Liver (tissue), 9 donors: ENCODE data around the gene NCMAP. TPM values are rescaled to one million over a fixed set of nuclear protein-coding genes. Genes with fewer than 3 reads are reported as not detected.

Source experiments
- DNase-seq: peaks from one replicate; pipeline ENCODE4 v3.0.0-alpha.2; 2017; ENCODE audit warnings: low spot score
- H3K27ac ChIP-seq, 2 donors: one replicate each; pipeline ENCODE4 v1.7.0; 2013; ENCODE audit warnings: inconsistent platforms in 2 of 2, low read length in 2 of 2, control low read depth in 1 of 2, low read depth in 1 of 2, mild to moderate bottlenecking in 1 of 2
- H3K27me3 ChIP-seq, 4 donors: one replicate each; pipeline versions ENCODE4 v1.6.1 to v1.7.0; 2013; ENCODE audit warnings: low read length in 3 of 4, inconsistent platforms in 1 of 4, mild to moderate bottlenecking in 1 of 4, moderate library complexity in 1 of 4; ENCODE audit not compliant: control insufficient read depth in 4 of 4, insufficient read depth in 4 of 4
- H3K36me3 ChIP-seq, 4 donors: one replicate each; pipeline versions ENCODE4 v1.6.1 to v1.7.0; 2013; ENCODE audit warnings: low read length in 3 of 4, mild to moderate bottlenecking in 3 of 4, low read depth in 1 of 4, moderate library complexity in 1 of 4; ENCODE audit not compliant: control insufficient read depth in 4 of 4, insufficient read depth in 3 of 4
- H3K4me1 ChIP-seq, 4 donors: one replicate each; pipeline versions ENCODE4 v1.6.1 to v1.7.0; 2013; ENCODE audit warnings: low read length in 3 of 4, mild to moderate bottlenecking in 3 of 4, moderate library complexity in 1 of 4; ENCODE audit not compliant: control insufficient read depth in 4 of 4, insufficient read depth in 4 of 4
- H3K4me3 ChIP-seq, 3 donors: one replicate each; pipeline versions ENCODE4 v1.6.1 to v1.7.0; 2013; ENCODE audit warnings: low read length in 3 of 3, control low read depth in 1 of 3, low read depth in 1 of 3, mild to moderate bottlenecking in 1 of 3
- H3K9ac ChIP-seq, 2 donors: one replicate each; pipeline ENCODE4 v1.7.0; 2013; ENCODE audit warnings: low read length in 2 of 2, mild to moderate bottlenecking in 2 of 2, moderate library complexity in 2 of 2, control low read depth in 1 of 2, low read depth in 1 of 2
- H3K9me3 ChIP-seq, 4 donors: one replicate each; pipeline versions ENCODE4 v1.6.1 to v1.7.0; 2013; ENCODE audit warnings: low read length in 3 of 4; ENCODE audit not compliant: control insufficient read depth in 4 of 4
- EGR1 ChIP-seq, 2 donors: IDR thresholded peaks; 2 replicates each; pipeline ENCODE4 v1.6.1; 2016 to 2018; ENCODE audit warnings: antibody characterized with exemption in 2 of 2, low read depth in 2 of 2
- FOXA1 ChIP-seq: IDR thresholded peaks from 2 replicates; pipeline ENCODE4 v1.6.1; 2016; ENCODE audit warnings: antibody characterized with exemption
- FOXA2 ChIP-seq: IDR thresholded peaks from 2 replicates; pipeline ENCODE4 v1.6.1; 2016; ENCODE audit warnings: antibody characterized with exemption
- GABPA ChIP-seq, 2 donors: IDR thresholded peaks in 1 of 2; conservative IDR thresholded peaks in 1 of 2; 2 replicates each; pipeline ENCODE4 v1.6.1; 2016; ENCODE audit warnings: antibody characterized with exemption in 2 of 2, mild to moderate bottlenecking in 1 of 2, moderate library complexity in 1 of 2
- HNF4A ChIP-seq, 2 donors: conservative IDR thresholded peaks; 2 replicates each; pipeline ENCODE4 v1.6.1; 2016; ENCODE audit warnings: antibody characterized with exemption in 2 of 2, mild to moderate bottlenecking in 2 of 2
- HNF4G ChIP-seq: IDR thresholded peaks from 2 replicates; pipeline ENCODE4 v1.6.1; 2016; ENCODE audit warnings: antibody characterized with exemption
- JUND ChIP-seq, 2 donors: IDR thresholded peaks; 2 replicates each; pipeline ENCODE4 v1.6.1; 2016; ENCODE audit warnings: antibody characterized with exemption in 2 of 2
- NR2F2 ChIP-seq: IDR thresholded peaks from 2 replicates; pipeline ENCODE4 v1.6.1; 2016; ENCODE audit warnings: antibody characterized with exemption
- RAD21 ChIP-seq, 2 donors: IDR thresholded peaks; 2 replicates each; pipeline ENCODE4 v1.6.1; 2016; ENCODE audit warnings: antibody characterized with exemption in 2 of 2, mild to moderate bottlenecking in 2 of 2
- RXRA ChIP-seq, 2 donors: IDR thresholded peaks; 2 replicates each; pipeline ENCODE4 v1.6.1; 2017 to 2018; ENCODE audit warnings: antibody characterized with exemption in 2 of 2, mild to moderate bottlenecking in 1 of 2
- SP1 ChIP-seq: IDR thresholded peaks from 2 replicates; pipeline ENCODE4 v1.6.1; 2018; ENCODE audit warnings: antibody characterized with exemption, mild to moderate bottlenecking
- TAF1 ChIP-seq: conservative IDR thresholded peaks from 2 replicates; pipeline ENCODE4 v1.6.1; 2016; ENCODE audit warnings: antibody characterized with exemption, mild to moderate bottlenecking
- YY1 ChIP-seq: IDR thresholded peaks from 2 replicates; pipeline ENCODE4 v1.6.1; 2016; ENCODE audit warnings: antibody characterized with exemption, mild to moderate bottlenecking
- WGBS: extraction: QIAGEN DNeasy Blood & Tissue Kit; methylation state at CpG from one replicate; pipeline ENCODE4 v1.1.7; 2013; 5-methylcytosine and 5-hydroxymethylcytosine counted together
- polyA plus RNA-seq, 2 donors: library from polyadenylated mRNA; stranded (reverse) in 1 of 2; unstranded in 1 of 2; fragments of 200-250 nt in 1 of 2; fragments of >200 nt in 1 of 2; fragmentation: Nextera tagmentation in 1 of 2; extraction: Ambion mirVana in 1 of 2; gene quantifications; one replicate each; pipeline versions ENCODE4 v1.2.1 to v1.2.3, GENCODE V29; 2013 to 2015
- total RNA-seq, 2 donors: library from RNA; depleted of rRNA; stranded (reverse); fragments of >200 nt; gene quantifications; one replicate each; pipeline ENCODE4 v1.2.3, GENCODE V29; 2014
- TF ChIP-seq, protein P1 (sequence below): IDR thresholded peaks from 2 replicates; pipeline ENCODE4 v1.6.1; 2016; ENCODE audit warnings: antibody characterized with exemption
- TF ChIP-seq, protein P2 (sequence below): IDR thresholded peaks from 2 replicates; pipeline ENCODE4 v1.6.1; 2016; ENCODE audit warnings: antibody characterized with exemption
- TF ChIP-seq, protein P3 (sequence below): IDR thresholded peaks from 2 replicates; pipeline ENCODE4 v1.6.1; 2016; ENCODE audit warnings: antibody characterized with exemption
- TF ChIP-seq, protein P4 (sequence below): fragments of 150-350 bp; IDR thresholded peaks from 2 replicates; pipeline ENCODE4 v1.5.1; 2017; ENCODE audit warnings: improper control_type of control experiment, low read depth, low read length; ENCODE audit not compliant: missing input control
- TF ChIP-seq, protein P5 (sequence below): IDR thresholded peaks from 2 replicates; pipeline ENCODE4 v1.6.1; 2016; ENCODE audit warnings: antibody characterized with exemption, mild to moderate bottlenecking
- donor health status: healthy.
- donor health status: healthy.
- donor health status: healthy.
- donor health status: healthy.
- donor health status: healthy.

Gene NCMAP
- total and polyA plus RNA-seq, 4 donors = 0.31 to 4.8 (median 0.61) TPM

DNA sequence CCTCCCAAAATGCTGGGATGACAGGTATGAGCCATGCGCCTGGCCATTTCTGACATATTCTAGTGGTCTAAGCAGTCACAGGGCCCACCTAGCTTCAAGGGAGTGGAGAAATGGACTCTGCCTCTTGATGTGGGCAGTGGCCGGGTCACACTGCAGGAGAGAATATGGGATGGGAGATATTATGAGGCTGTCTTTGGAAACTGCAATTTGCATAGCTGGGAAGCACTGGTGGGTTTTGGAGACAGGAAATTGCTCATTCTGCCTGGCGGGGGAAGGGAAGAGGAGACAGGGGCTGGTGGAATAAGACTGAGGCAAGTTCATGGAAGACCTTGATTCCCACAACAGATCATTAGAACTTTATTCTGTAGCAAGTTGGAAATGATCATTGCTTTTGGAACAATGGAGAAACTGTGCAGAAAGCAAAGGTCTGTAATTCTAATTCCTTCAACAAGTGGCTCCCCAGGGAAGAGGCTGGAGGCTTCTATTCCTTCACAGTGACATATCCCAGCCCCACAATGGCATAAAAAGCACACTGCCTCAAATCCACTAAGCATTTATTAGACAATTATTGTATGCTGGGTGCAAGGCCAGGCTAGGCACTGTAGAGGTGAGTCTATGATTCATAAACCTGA lies 10.5 kb downstream of the NCMAP start:
- peaks cover 3 to 28% (median 20%) of the 10 kb centered on the region in 4 donors for H3K4me1 ChIP-seq
- no peak overlapping the region for H3K27ac ChIP-seq
- no peak overlapping the region for H3K9ac ChIP-seq
- no peak overlapping the region for H3K4me3 ChIP-seq
- WGBS = 87% methylated on average over 3 of the region's 3 CpGs
- H3K27me3 ChIP-seq = no peaks in the 10 kb centered on the region
- no peak for DNase-seq
- no peaks in the 10 kb centered on the region for H3K9me3 ChIP-seq
- TF ChIP-seq FOXA2 = no peak
- TF ChIP-seq TAF1 = no peak
- TF ChIP-seq FOXA1 = no peak
- TF ChIP-seq, protein P1, sequence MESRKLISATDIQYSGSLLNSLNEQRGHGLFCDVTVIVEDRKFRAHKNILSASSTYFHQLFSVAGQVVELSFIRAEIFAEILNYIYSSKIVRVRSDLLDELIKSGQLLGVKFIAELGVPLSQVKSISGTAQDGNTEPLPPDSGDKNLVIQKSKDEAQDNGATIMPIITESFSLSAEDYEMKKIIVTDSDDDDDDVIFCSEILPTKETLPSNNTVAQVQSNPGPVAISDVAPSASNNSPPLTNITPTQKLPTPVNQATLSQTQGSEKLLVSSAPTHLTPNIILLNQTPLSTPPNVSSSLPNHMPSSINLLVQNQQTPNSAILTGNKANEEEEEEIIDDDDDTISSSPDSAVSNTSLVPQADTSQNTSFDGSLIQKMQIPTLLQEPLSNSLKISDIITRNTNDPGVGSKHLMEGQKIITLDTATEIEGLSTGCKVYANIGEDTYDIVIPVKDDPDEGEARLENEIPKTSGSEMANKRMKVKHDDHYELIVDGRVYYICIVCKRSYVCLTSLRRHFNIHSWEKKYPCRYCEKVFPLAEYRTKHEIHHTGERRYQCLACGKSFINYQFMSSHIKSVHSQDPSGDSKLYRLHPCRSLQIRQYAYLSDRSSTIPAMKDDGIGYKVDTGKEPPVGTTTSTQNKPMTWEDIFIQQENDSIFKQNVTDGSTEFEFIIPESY = no peak
- TF ChIP-seq RXRA (IDR thresholded peaks at IDR 0.05) = no peak
- TF ChIP-seq, protein P2, sequence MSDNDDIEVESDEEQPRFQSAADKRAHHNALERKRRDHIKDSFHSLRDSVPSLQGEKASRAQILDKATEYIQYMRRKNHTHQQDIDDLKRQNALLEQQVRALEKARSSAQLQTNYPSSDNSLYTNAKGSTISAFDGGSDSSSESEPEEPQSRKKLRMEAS = no peak
- TF ChIP-seq, protein P3, sequence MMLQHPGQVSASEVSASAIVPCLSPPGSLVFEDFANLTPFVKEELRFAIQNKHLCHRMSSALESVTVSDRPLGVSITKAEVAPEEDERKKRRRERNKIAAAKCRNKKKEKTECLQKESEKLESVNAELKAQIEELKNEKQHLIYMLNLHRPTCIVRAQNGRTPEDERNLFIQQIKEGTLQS = no peak
- TF ChIP-seq SP1 = no peak
- no peaks in the 10 kb centered on the region for H3K36me3 ChIP-seq

DNA sequence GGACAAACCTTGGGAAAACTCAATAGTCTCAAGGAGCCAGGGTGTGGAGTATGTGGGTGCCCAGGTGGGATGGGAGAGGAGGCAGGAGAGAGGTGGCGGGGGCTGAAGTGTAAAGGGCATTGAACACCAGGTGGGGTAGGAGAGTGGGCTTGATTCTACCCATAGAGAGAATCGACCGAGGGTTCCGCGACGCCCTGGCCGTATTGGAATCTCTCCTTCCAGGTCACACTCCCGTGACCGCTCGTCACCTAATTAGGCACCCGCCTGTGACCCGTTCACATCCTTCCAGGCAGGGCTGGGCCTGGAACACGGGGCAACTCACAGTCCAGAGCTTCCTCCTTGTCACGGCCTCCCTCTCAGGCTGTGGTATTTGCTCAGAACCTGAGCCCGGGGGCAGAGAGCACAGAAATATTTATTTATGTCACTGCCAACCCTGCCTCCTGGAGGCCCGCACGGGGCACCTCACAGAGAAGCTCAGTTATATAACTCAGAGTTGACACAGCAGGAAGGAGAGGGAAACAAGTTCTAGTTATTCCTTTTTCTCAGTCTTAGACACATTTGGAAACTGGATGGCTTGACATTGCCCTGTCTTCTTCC lies 12.0 kb downstream of the NCMAP start:
- peak; percentile 53 for DNase-seq
- no peak for TF ChIP-seq TAF1
- TF ChIP-seq NR2F2 = peak; percentile 44
- TF ChIP-seq SP1 = peak; percentile 93
- TF ChIP-seq JUND (IDR thresholded peaks at IDR 0.05) = peak; percentile 56 to 89
- TF ChIP-seq, protein P4, sequence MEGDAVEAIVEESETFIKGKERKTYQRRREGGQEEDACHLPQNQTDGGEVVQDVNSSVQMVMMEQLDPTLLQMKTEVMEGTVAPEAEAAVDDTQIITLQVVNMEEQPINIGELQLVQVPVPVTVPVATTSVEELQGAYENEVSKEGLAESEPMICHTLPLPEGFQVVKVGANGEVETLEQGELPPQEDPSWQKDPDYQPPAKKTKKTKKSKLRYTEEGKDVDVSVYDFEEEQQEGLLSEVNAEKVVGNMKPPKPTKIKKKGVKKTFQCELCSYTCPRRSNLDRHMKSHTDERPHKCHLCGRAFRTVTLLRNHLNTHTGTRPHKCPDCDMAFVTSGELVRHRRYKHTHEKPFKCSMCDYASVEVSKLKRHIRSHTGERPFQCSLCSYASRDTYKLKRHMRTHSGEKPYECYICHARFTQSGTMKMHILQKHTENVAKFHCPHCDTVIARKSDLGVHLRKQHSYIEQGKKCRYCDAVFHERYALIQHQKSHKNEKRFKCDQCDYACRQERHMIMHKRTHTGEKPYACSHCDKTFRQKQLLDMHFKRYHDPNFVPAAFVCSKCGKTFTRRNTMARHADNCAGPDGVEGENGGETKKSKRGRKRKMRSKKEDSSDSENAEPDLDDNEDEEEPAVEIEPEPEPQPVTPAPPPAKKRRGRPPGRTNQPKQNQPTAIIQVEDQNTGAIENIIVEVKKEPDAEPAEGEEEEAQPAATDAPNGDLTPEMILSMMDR = peak; percentile 25
- peak; percentile 81 to 90 for TF ChIP-seq RXRA (IDR thresholded peaks at IDR 0.05)
- peak; percentile 60 for TF ChIP-seq YY1
- peak; percentile 59 for TF ChIP-seq FOXA2
- TF ChIP-seq HNF4A (conservative IDR thresholded peaks at IDR 0.05) = peak; percentile 95 to 97
- TF ChIP-seq, protein P2 = peak; percentile 81
- TF ChIP-seq RAD21 (IDR thresholded peaks at IDR 0.05) = peak; percentile 62 to 64
- peak in 1 of 2 donors; percentile 51 for TF ChIP-seq EGR1 (IDR thresholded peaks at IDR 0.05; ENCODE audit: low read depth in 2 of 2)
- TF ChIP-seq, protein P3 = no peak
- peak; percentile 67 for TF ChIP-seq HNF4G
- TF ChIP-seq, protein P5, sequence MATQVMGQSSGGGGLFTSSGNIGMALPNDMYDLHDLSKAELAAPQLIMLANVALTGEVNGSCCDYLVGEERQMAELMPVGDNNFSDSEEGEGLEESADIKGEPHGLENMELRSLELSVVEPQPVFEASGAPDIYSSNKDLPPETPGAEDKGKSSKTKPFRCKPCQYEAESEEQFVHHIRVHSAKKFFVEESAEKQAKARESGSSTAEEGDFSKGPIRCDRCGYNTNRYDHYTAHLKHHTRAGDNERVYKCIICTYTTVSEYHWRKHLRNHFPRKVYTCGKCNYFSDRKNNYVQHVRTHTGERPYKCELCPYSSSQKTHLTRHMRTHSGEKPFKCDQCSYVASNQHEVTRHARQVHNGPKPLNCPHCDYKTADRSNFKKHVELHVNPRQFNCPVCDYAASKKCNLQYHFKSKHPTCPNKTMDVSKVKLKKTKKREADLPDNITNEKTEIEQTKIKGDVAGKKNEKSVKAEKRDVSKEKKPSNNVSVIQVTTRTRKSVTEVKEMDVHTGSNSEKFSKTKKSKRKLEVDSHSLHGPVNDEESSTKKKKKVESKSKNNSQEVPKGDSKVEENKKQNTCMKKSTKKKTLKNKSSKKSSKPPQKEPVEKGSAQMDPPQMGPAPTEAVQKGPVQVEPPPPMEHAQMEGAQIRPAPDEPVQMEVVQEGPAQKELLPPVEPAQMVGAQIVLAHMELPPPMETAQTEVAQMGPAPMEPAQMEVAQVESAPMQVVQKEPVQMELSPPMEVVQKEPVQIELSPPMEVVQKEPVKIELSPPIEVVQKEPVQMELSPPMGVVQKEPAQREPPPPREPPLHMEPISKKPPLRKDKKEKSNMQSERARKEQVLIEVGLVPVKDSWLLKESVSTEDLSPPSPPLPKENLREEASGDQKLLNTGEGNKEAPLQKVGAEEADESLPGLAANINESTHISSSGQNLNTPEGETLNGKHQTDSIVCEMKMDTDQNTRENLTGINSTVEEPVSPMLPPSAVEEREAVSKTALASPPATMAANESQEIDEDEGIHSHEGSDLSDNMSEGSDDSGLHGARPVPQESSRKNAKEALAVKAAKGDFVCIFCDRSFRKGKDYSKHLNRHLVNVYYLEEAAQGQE = no peak
- TF ChIP-seq FOXA1 = peak; percentile 67
- peak in 1 of 2 donors; percentile 24 for TF ChIP-seq GABPA (IDR thresholded peaks at IDR 0.05 in 1 of 2, conservative IDR thresholded peaks at IDR 0.05 in 1 of 2)
- TF ChIP-seq, protein P1 = peak; percentile 40
- Histone ChIP-seq H3K27me3 (no peaks in the 10 kb centered on the region), H3K4me1 (peaks cover 3 to 28% (median 20%) of the 10 kb centered on the region in 4 donors), H3K9ac (peak overlapping the region in 1 of 2 donors; percentile 78), H3K9me3 (no peaks in the 10 kb centered on the region), H3K27ac (peak overlapping the region; percentile 42 to 62), H3K4me3 (no peak overlapping the region), H3K36me3 (no peaks in the 10 kb centered on the region)
- WGBS = 25% methylated on average over 17 of the region's 17 CpGs
